Right lobe of liver (tissue), 6 donors: ENCODE results near the gene GABARAPL1. TPM values are rescaled to one million over a fixed set of nuclear protein-coding genes. Genes with fewer than 3 reads are reported as not detected.
"Not testable (repeated sequence)": the region's sequence is repeated elsewhere in the genome, so short reads cannot be mapped to it uniquely, and the experiment has no call there.

Experiments
- ATAC-seq, 4 donors: fragments of 200-7000 bp; cut with Tn5 transposase; one replicate each; pipeline ENCODE4 v1.9.1; 2020; ENCODE audit warnings: mild to moderate bottlenecking in 4 of 4, moderate library complexity in 4 of 4
- DNase-seq, 3 donors: peaks; one replicate each; pipeline ENCODE4 v3.0.0-alpha.2; 2020
- H3K27ac ChIP-seq, 3 donors: fragments of 200-600 bp; one replicate each; pipeline ENCODE4 v1.8.0; 2022
- H3K27me3 ChIP-seq, 2 donors: fragments of 200-600 bp; one replicate each; pipeline ENCODE4 v1.8.0; 2022
- H3K36me3 ChIP-seq, 4 donors: fragments of 200-600 bp; sonication (generic) in 1 of 4; one replicate each; pipeline versions ENCODE4 v1.5.1 to v1.8.0; 2017 to 2022; ENCODE audit warnings: control low read depth in 1 of 4
- H3K4me1 ChIP-seq, 4 donors: fragments of 200-600 bp; sonication (generic) in 1 of 4; one replicate each; pipeline versions ENCODE4 v1.5.1 to v1.8.0; 2017 to 2022; ENCODE audit warnings: control low read depth in 1 of 4
- H3K4me3 ChIP-seq, 3 donors: fragments of 200-600 bp; one replicate each; pipeline ENCODE4 v1.8.0; 2022
- H3K9me3 ChIP-seq, 4 donors: fragments of 200-600 bp; sonication (generic) in 1 of 4; one replicate each; pipeline versions ENCODE4 v1.5.1 to v1.8.0; 2017 to 2022; ENCODE audit warnings: control low read depth in 1 of 4
- CTCF ChIP-seq, 4 donors: fragments of 200-600 bp in 3 of 4; fragments of 450-650 bp in 1 of 4; IDR thresholded peaks; one replicate each; pipeline versions ENCODE4 v1.5.1 to v1.8.0; 2016 to 2022; ENCODE audit warnings: antibody characterized with exemption in 4 of 4, mild to moderate bottlenecking in 2 of 4
- POLR2A ChIP-seq: fragments of 450-650 bp; IDR thresholded peaks from one replicate; pipeline ENCODE4 v1.6.1; 2017; ENCODE audit warnings: antibody characterized with exemption, mild to moderate bottlenecking
- WGBS: methylation state at CpG from one replicate; pipeline ENCODE4 v1.1.6; 2018; ENCODE audit warnings: low coverage, low lambda C conversion rate; ENCODE audit not compliant: insufficient coverage; ENCODE audit errors: missing lambda C conversion rate; 5-methylcytosine and 5-hydroxymethylcytosine counted together
- intact Hi-C, 2 donors: fragments of 100-400 bp; cut with DNase I; formaldehyde crosslinking; loops; one replicate each; pipeline versions ENCODE4 v1.11.2 to v1.14.1; 2022
- total RNA-seq, 6 experiments: library from RNA; depleted of rRNA in 2 of 6; stranded (reverse); fragments of >200 nt in 2 of 6; fragmentation: NEBNext Ultra II Directional in 3 of 6; extraction: Animal tissue kit (Norgen Biotek cat#: 25700) in 3 of 6; gene quantifications; one replicate each; pipeline versions ENCODE4 v1.1.0 to v1.2.4, GENCODE V29; 2016 to 2023
- donor health status: DM: no; HTN: yes; CAD: no.
- donor health status: DM: no; HTN: no; CAD: no.
- donor health status: DM: no; HTN: no; CAD: no.
- donor health status: DM: no; HTN: yes; CAD: no.
- donor health status: DM: no; HTN: yes; CAD: no.

GABARAPL1 gene
- total RNA-seq, 6 experiments from 2014 or later = 59.5 to 123 (median 83.4) TPM

- intact Hi-C loops = no loop called here
- no peaks in the 10 kb centered on the region for H3K36me3 ChIP-seq
- no peak for ATAC-seq
- H3K27ac ChIP-seq = no peak overlapping the region
- H3K4me1 ChIP-seq = no peaks in the 10 kb centered on the region
- no peak for TF ChIP-seq POLR2A
- H3K27me3 ChIP-seq = no peaks in the 10 kb centered on the region
- DNase-seq = no peak
- WGBS = 20% methylated on average over 1 of the region's 2 CpGs
- no peak overlapping the region for H3K4me3 ChIP-seq
- H3K9me3 ChIP-seq = no peaks in the 10 kb centered on the region
Observed at GRCh38 chr12:10191865-10192264, 20.8 kb upstream of the GABARAPL1 start.

- ATAC-seq = no peak
- intact Hi-C loops = no loop called here
- WGBS = 84% methylated on average over 3 of the region's 3 CpGs
Observed at GRCh38 chr12:10194160-10194670, 18.5 kb upstream of the GABARAPL1 start.

GRCh38 chr12:10196210-10196609 lies 16.5 kb upstream of the GABARAPL1 start:
- Histone ChIP-seq H3K27me3 (no peaks in the 10 kb centered on the region), H3K9me3 (no peaks in the 10 kb centered on the region), H3K27ac (no peak overlapping the region), H3K4me1 (no peaks in the 10 kb centered on the region), H3K4me3 (no peak overlapping the region), H3K36me3 (no peaks in the 10 kb centered on the region)
- ATAC-seq (peak in 1 of 4 donors; percentile 18), DNase-seq (no peak)
- no peak for TF ChIP-seq CTCF (IDR thresholded peaks at IDR 0.05)
- no peak for TF ChIP-seq POLR2A
- WGBS = 66% methylated on average over 8 of the region's 10 CpGs
- intact Hi-C loops = no loop called here

More at GRCh38 chr12:10194160-10194670, 18.5 kb upstream of the GABARAPL1 start:
- H3K27ac ChIP-seq = no peak overlapping the region
- no peaks in the 10 kb centered on the region for H3K4me1 ChIP-seq
- no peaks in the 10 kb centered on the region for H3K27me3 ChIP-seq
- no peaks in the 10 kb centered on the region for H3K36me3 ChIP-seq
- TF ChIP-seq POLR2A (no peak), CTCF (IDR thresholded peaks at IDR 0.05) (no peak)
- no peak for DNase-seq
- H3K9me3 ChIP-seq = no peaks in the 10 kb centered on the region
- no peak overlapping the region for H3K4me3 ChIP-seq

- no peak overlapping the region for H3K4me3 ChIP-seq
- intact Hi-C loops = no loop called here
- H3K27me3 ChIP-seq = no peaks in the 10 kb centered on the region
- DNase-seq (no peak), ATAC-seq (no peak)
- H3K27ac ChIP-seq = no peak overlapping the region
- 68% methylated on average over 5 of the region's 5 CpGs for WGBS
- TF ChIP-seq CTCF (IDR thresholded peaks at IDR 0.05) (no peak), POLR2A (no peak)
- H3K9me3 ChIP-seq = no peaks in the 10 kb centered on the region
- no peaks in the 10 kb centered on the region for H3K36me3 ChIP-seq
- H3K4me1 ChIP-seq = no peaks in the 10 kb centered on the region
Observed at GRCh38 chr12:10197879-10198278, 14.8 kb upstream of the GABARAPL1 start.

- DNase-seq, H3K4me1 ChIP-seq, ATAC-seq, H3K27ac ChIP-seq, H3K9me3 ChIP-seq, intact Hi-C loops, H3K27me3 ChIP-seq, H3K36me3 ChIP-seq, H3K4me3 ChIP-seq: not testable (repeated sequence)
- 83% methylated on average over 2 of the region's 2 CpGs for WGBS
Observed at GRCh38 chr12:10204495-10204894, 8.2 kb upstream of the GABARAPL1 start.
